Right lobe of liver (tissue), 6 donors: ENCODE data around the gene CCR5AS.

Experiments used
- ATAC-seq, 4 donors: fragments of 200-7000 bp; cut with Tn5 transposase; one replicate each; pipeline ENCODE4 v1.9.1; 2020; ENCODE audit warnings: mild to moderate bottlenecking in 4 of 4, moderate library complexity in 4 of 4
- DNase-seq, 3 donors: peaks; one replicate each; pipeline ENCODE4 v3.0.0-alpha.2; 2020
- H3K27ac ChIP-seq, 3 donors: fragments of 200-600 bp; one replicate each; pipeline ENCODE4 v1.8.0; 2022
- H3K27me3 ChIP-seq, 2 donors: fragments of 200-600 bp; one replicate each; pipeline ENCODE4 v1.8.0; 2022
- H3K36me3 ChIP-seq, 4 donors: fragments of 200-600 bp; sonication (generic) in 1 of 4; one replicate each; pipeline versions ENCODE4 v1.5.1 to v1.8.0; 2017 to 2022; ENCODE audit warnings: control low read depth in 1 of 4
- H3K4me1 ChIP-seq, 4 donors: fragments of 200-600 bp; sonication (generic) in 1 of 4; one replicate each; pipeline versions ENCODE4 v1.5.1 to v1.8.0; 2017 to 2022; ENCODE audit warnings: control low read depth in 1 of 4
- H3K4me3 ChIP-seq, 3 donors: fragments of 200-600 bp; one replicate each; pipeline ENCODE4 v1.8.0; 2022
- H3K9me3 ChIP-seq, 4 donors: fragments of 200-600 bp; sonication (generic) in 1 of 4; one replicate each; pipeline versions ENCODE4 v1.5.1 to v1.8.0; 2017 to 2022; ENCODE audit warnings: control low read depth in 1 of 4
- POLR2A ChIP-seq: fragments of 450-650 bp; IDR thresholded peaks from one replicate; pipeline ENCODE4 v1.6.1; 2017; ENCODE audit warnings: antibody characterized with exemption, mild to moderate bottlenecking
- WGBS: methylation state at CpG from one replicate; pipeline ENCODE4 v1.1.6; 2018; ENCODE audit warnings: low coverage, low lambda C conversion rate; ENCODE audit not compliant: insufficient coverage; ENCODE audit errors: missing lambda C conversion rate; 5-methylcytosine and 5-hydroxymethylcytosine counted together
- intact Hi-C, 2 donors: fragments of 100-400 bp; cut with DNase I; formaldehyde crosslinking; loops; one replicate each; pipeline versions ENCODE4 v1.11.2 to v1.14.1; 2022
- TF ChIP-seq, protein P1 (sequence below), 4 donors: fragments of 200-600 bp in 3 of 4; fragments of 450-650 bp in 1 of 4; IDR thresholded peaks; one replicate each; pipeline versions ENCODE4 v1.5.1 to v1.8.0; 2016 to 2022; ENCODE audit warnings: antibody characterized with exemption in 4 of 4, mild to moderate bottlenecking in 2 of 4
- donor health status: DM: no; HTN: yes; CAD: no.
- donor health status: DM: no; HTN: no; CAD: no.
- donor health status: DM: no; HTN: no; CAD: no.
- donor health status: DM: no; HTN: yes; CAD: no.
- donor health status: DM: no; HTN: yes; CAD: no.

The CCR5AS gene

GRCh38 chr3:46374755-46375154 is 32.1 kb downstream of the CCR5AS start:
- Histone ChIP-seq H3K36me3 (no peaks in the 10 kb centered on the region), H3K4me3 (no peak overlapping the region), H3K27me3 (no peaks in the 10 kb centered on the region), H3K4me1 (no peaks in the 10 kb centered on the region), H3K9me3 (no peaks in the 10 kb centered on the region), H3K27ac (no peak overlapping the region)
- DNase-seq: no peak
- 58% methylated on average over 3 of the region's 3 CpGs for WGBS
- no peak for ATAC-seq
- TF ChIP-seq, protein P1, sequence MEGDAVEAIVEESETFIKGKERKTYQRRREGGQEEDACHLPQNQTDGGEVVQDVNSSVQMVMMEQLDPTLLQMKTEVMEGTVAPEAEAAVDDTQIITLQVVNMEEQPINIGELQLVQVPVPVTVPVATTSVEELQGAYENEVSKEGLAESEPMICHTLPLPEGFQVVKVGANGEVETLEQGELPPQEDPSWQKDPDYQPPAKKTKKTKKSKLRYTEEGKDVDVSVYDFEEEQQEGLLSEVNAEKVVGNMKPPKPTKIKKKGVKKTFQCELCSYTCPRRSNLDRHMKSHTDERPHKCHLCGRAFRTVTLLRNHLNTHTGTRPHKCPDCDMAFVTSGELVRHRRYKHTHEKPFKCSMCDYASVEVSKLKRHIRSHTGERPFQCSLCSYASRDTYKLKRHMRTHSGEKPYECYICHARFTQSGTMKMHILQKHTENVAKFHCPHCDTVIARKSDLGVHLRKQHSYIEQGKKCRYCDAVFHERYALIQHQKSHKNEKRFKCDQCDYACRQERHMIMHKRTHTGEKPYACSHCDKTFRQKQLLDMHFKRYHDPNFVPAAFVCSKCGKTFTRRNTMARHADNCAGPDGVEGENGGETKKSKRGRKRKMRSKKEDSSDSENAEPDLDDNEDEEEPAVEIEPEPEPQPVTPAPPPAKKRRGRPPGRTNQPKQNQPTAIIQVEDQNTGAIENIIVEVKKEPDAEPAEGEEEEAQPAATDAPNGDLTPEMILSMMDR (IDR thresholded peaks at IDR 0.05): no peak
- no peak for TF ChIP-seq POLR2A
- intact Hi-C loops: no loop called here

GRCh38 chr3:46372492-46373359 is 34.1 kb downstream of the CCR5AS start:
- WGBS: 53% methylated on average over 7 of the region's 9 CpGs
- no peak for TF ChIP-seq POLR2A
- TF ChIP-seq, protein P1 (IDR thresholded peaks at IDR 0.05): peak; percentile 27 to 40 (median 32)
- Histone ChIP-seq H3K4me3 (no peak overlapping the region), H3K36me3 (no peaks in the 10 kb centered on the region), H3K9me3 (no peaks in the 10 kb centered on the region), H3K27ac (no peak overlapping the region), H3K27me3 (no peaks in the 10 kb centered on the region), H3K4me1 (no peaks in the 10 kb centered on the region)
- DNase-seq (no peak), ATAC-seq (peak in 3 of 4 donors; percentile 26 to 52 (median 48))
- intact Hi-C loops: no loop called here

DNA sequence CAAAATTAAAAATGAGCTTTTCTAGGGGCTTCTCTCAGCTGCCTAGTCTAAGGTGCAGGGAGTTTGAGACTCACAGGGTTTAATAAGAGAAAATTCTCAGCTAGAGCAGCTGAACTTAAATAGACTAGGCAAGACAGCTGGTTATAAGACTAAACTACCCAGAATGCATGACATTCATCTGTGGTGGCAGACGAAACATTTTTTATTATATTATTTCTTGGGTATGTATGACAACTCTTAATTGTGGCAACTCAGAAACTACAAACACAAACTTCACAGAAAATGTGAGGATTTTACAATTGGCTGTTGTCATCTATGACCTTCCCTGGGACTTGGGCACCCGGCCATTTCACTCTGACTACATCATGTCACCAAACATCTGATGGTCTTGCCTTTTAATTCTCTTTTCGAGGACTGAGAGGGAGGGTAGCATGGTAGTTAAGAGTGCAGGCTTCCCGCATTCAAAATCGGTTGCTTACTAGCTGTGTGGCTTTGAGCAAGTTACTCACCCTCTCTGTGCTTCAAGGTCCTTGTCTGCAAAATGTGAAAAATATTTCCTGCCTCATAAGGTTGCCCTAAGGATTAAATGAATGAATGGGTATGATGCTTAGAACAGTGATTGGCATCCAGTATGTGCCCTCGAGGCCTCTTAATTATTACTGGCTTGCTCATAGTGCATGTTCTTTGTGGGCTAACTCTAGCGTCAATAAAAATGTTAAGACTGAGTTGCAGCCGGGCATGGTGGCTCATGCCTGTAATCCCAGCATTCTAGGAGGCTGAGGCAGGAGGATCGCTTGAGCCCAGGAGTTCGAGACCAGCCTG is 35.1 kb downstream of the CCR5AS start:
- Histone ChIP-seq H3K9me3 (no peaks in the 10 kb centered on the region), H3K36me3 (no peaks in the 10 kb centered on the region), H3K4me3 (peak overlapping the region in 1 of 3 donors; percentile 4), H3K27ac (peak overlapping the region in 1 of 3 donors; percentile 18), H3K27me3 (no peaks in the 10 kb centered on the region), H3K4me1 (no peaks in the 10 kb centered on the region)
- TF ChIP-seq POLR2A: no peak
- TF ChIP-seq, protein P1 (IDR thresholded peaks at IDR 0.05): no peak
- 40% methylated on average over 6 of the region's 10 CpGs for WGBS
- ATAC-seq: no peak
- no peak for DNase-seq
- intact Hi-C loops: no loop called here

DNA sequence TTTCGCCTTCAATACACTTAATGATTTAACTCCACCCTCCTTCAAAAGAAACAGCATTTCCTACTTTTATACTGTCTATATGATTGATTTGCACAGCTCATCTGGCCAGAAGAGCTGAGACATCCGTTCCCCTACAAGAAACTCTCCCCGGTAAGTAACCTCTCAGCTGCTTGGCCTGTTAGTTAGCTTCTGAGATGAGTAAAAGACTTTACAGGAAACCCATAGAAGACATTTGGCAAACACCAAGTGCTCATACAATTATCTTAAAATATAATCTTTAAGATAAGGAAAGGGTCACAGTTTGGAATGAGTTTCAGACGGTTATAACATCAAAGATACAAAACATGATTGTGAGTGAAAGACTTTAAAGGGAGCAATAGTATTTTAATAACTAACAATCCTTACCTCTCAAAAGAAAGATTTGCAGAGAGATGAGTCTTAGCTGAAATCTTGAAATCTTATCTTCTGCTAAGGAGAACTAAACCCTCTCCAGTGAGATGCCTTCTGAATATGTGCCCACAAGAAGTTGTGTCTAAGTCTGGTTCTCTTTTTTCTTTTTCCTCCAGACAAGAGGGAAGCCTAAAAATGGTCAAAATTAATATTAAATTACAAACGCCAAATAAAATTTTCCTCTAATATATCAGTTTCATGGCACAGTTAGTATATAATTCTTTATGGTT is 35.9 kb downstream of the CCR5AS start, which contains the start of gene CCR5:
CCR5 (plus strand) TSS at position 108 of the 680 bp plus-strand sequence. CDS start 1,957 bp downstream, outside the sequence.
- no peaks in the 10 kb centered on the region for H3K36me3 ChIP-seq
- peak within 1 kb of the TSS in 2 of 3 donors; percentile 7 to 18 for H3K27ac ChIP-seq
- H3K9me3 ChIP-seq: no peaks in the 10 kb centered on the region
- H3K27me3 ChIP-seq: no peaks in the 10 kb centered on the region
- DNase-seq (no peak), ATAC-seq (peak in 1 of 4 donors; percentile 35)
- 35% methylated on average over 5 of the region's 5 CpGs for WGBS
- intact Hi-C loops: no loop called here
- TF ChIP-seq POLR2A: no peak
- TF ChIP-seq, protein P1 (IDR thresholded peaks at IDR 0.05): no peak
- no peaks in the 10 kb centered on the region for H3K4me1 ChIP-seq
- peak within 1 kb of the TSS in 1 of 3 donors; percentile 4 for H3K4me3 ChIP-seq
